Ishikawa (cell line): ENCODE results near the gene NOXA1.

Source experiments
- CEBPB ChIP-seq: IDR thresholded peaks from 2 replicates; pipeline ENCODE4 v1.6.1; 2012
- EP300 ChIP-seq: IDR thresholded peaks from 2 replicates; pipeline ENCODE4 v1.6.1; 2012; ENCODE audit warnings: borderline replicate concordance
- FOXM1 ChIP-seq: IDR thresholded peaks from 2 replicates; pipeline ENCODE4 v1.6.1; 2012; ENCODE audit warnings: low read depth, borderline replicate concordance
- MAX ChIP-seq: IDR thresholded peaks from 2 replicates; pipeline ENCODE4 v1.6.1; 2012
- REST ChIP-seq: IDR thresholded peaks from 2 replicates; pipeline ENCODE4 v1.6.1; 2012; ENCODE audit warnings: low read depth, mild to moderate bottlenecking
- TCF12 ChIP-seq: IDR thresholded peaks from 2 replicates; pipeline ENCODE4 v1.6.1; 2012; ENCODE audit warnings: low read depth
- USF1 ChIP-seq: IDR thresholded peaks from 2 replicates; pipeline ENCODE4 v1.6.1; 2012
- YY1 ChIP-seq: IDR thresholded peaks from 2 replicates; pipeline ENCODE4 v1.6.1; 2012; ENCODE audit warnings: low read depth

GRCh38 chr9:137457406-137458193 is 34.4 kb downstream of the NOXA1 start:
- TF ChIP-seq FOXM1 (no peak), USF1 (no peak), CEBPB (no peak), REST (no peak), EP300 (no peak), YY1 (no peak), MAX (no peak), TCF12 (no peak)
